Thyroid gland (tissue), 4 donors: ENCODE data around the gene GLRX.

Experiments used
- CTCF ChIP-seq, 6 experiments: fragments of 200-600 bp in 3 of 6; fragments of 450-650 bp in 3 of 6; sonication (generic) in 3 of 6; IDR thresholded peaks; one replicate each; pipeline ENCODE4 v1.5.1; 2016 to 2019; ENCODE audit warnings: antibody characterized with exemption in 6 of 6, mild to moderate bottlenecking in 2 of 6, inconsistent platforms in 1 of 6, moderate library complexity in 1 of 6
- POLR2A ChIP-seq, 2 donors: fragments of 450-650 bp; IDR thresholded peaks; one replicate each; pipeline ENCODE4 v1.6.1; 2017; ENCODE audit warnings: antibody characterized with exemption in 2 of 2, mild to moderate bottlenecking in 2 of 2, moderate library complexity in 1 of 2

GRCh38 chr5:95815155-95815729 is 7.3 kb downstream of the GLRX start:
- TF ChIP-seq CTCF (IDR thresholded peaks at IDR 0.05) (no peak), POLR2A (IDR thresholded peaks at IDR 0.05) (no peak)
